Gastroesophageal sphincter (tissue), 4 donors: ENCODE results near the gene TRNP1. TPM values are rescaled to one million over a fixed set of nuclear protein-coding genes. Genes with fewer than 3 reads are reported as not detected.

Experiments used
- ATAC-seq: fragments of 150-250 bp; one replicate; pipeline ENCODE4 v1.9.1; 2016; ENCODE audit warnings: mild to moderate bottlenecking, moderate library complexity
- H3K27ac ChIP-seq, 4 donors: fragments of 200-600 bp; sonication (generic) in 3 of 4; 1 replicate in 3 of 4; 2 replicates in 1 of 4; pipeline ENCODE4 v1.5.1; 2016 to 2019
- H3K27me3 ChIP-seq: fragments of 200-600 bp; sonication (generic); one replicate; pipeline ENCODE4 v1.5.1; 2019
- H3K36me3 ChIP-seq, 2 donors: fragments of 200-600 bp; sonication (generic); one replicate each; pipeline ENCODE4 v1.5.1; 2019; ENCODE audit warnings: control low read depth in 1 of 2
- H3K4me1 ChIP-seq, 3 donors: fragments of 200-600 bp; sonication (generic); 1 replicate in 2 of 3; 2 replicates in 1 of 3; pipeline ENCODE4 v1.5.1; 2016 to 2019; ENCODE audit warnings: control low read depth in 2 of 3
- H3K4me3 ChIP-seq, 2 donors: fragments of 200-600 bp; sonication (generic); one replicate each; pipeline ENCODE4 v1.5.1; 2019; ENCODE audit warnings: mild to moderate bottlenecking in 1 of 2, moderate library complexity in 1 of 2
- H3K9me3 ChIP-seq, 3 donors: fragments of 200-600 bp; sonication (generic); one replicate each; pipeline ENCODE4 v1.5.1; 2017 to 2019; ENCODE audit warnings: control low read depth in 2 of 3
- EP300 ChIP-seq: sonication (generic); formaldehyde crosslinking; IDR thresholded peaks from one replicate; pipeline ENCODE4 v1.6.1; 2017; ENCODE audit warnings: antibody characterized with exemption, mild to moderate bottlenecking
- POLR2A ChIP-seq, 2 donors: fragments of 450-650 bp; IDR thresholded peaks; one replicate each; pipeline ENCODE4 v1.6.1; 2017; ENCODE audit warnings: antibody characterized with exemption in 2 of 2, mild to moderate bottlenecking in 2 of 2, moderate library complexity in 1 of 2
- POLR2AphosphoS5 ChIP-seq: sonication (generic); formaldehyde crosslinking; IDR thresholded peaks from one replicate; pipeline ENCODE4 v1.6.1; 2017; ENCODE audit warnings: antibody characterized with exemption
- whole genome bisulfite sequencing, 2 donors: methylation state at CpG; one replicate each; pipeline ENCODE4 v1.1.5; 2018; ENCODE audit warnings: low coverage in 1 of 2; 5-methylcytosine and 5-hydroxymethylcytosine counted together
- total RNA-seq, 4 donors: library from RNA; depleted of rRNA; stranded (reverse); fragments of >200 nt; gene quantifications; one replicate each; pipeline ENCODE4 v1.1.0, GENCODE V29; 2016
- TF ChIP-seq, protein P1 (sequence below), 4 experiments: fragments of 200-600 bp in 2 of 4; fragments of 450-650 bp in 2 of 4; sonication (generic) in 1 of 4; IDR thresholded peaks; one replicate each; pipeline ENCODE4 v1.5.1; 2017 to 2019; ENCODE audit warnings: antibody characterized with exemption in 4 of 4, mild to moderate bottlenecking in 2 of 4, moderate library complexity in 2 of 4

Gene TRNP1
- total RNA-seq, 4 donors from 2014 or later: 15.9 to 48.4 (median 38.8) TPM

DNA sequence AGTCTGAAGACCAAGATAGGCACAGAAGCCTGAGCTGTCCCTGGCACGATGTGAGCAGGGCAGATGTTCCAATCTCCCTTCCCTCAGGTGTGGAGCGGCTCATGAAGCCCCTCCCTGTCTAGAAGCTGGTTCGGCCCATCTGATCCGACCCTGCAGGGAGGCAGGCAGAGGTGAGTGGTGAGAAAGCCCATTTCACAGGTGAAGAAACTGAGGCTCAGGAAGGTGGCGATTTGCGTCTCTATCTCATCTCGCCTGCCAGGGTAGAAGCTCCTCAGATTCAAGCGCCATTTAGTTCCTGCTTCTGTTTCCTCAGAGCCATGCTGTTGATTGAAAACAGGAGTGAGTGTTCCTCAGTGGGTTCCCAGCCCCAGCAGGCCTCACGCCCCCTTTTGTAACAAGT, 36.0 kb downstream of the TRNP1 start:
- WGBS, 2 donors: 56 to 95% methylated on average over 1 to 7 of the region's 9 CpGs
- no peak overlapping the region for H3K27ac ChIP-seq
- ATAC-seq: no peak

DNA sequence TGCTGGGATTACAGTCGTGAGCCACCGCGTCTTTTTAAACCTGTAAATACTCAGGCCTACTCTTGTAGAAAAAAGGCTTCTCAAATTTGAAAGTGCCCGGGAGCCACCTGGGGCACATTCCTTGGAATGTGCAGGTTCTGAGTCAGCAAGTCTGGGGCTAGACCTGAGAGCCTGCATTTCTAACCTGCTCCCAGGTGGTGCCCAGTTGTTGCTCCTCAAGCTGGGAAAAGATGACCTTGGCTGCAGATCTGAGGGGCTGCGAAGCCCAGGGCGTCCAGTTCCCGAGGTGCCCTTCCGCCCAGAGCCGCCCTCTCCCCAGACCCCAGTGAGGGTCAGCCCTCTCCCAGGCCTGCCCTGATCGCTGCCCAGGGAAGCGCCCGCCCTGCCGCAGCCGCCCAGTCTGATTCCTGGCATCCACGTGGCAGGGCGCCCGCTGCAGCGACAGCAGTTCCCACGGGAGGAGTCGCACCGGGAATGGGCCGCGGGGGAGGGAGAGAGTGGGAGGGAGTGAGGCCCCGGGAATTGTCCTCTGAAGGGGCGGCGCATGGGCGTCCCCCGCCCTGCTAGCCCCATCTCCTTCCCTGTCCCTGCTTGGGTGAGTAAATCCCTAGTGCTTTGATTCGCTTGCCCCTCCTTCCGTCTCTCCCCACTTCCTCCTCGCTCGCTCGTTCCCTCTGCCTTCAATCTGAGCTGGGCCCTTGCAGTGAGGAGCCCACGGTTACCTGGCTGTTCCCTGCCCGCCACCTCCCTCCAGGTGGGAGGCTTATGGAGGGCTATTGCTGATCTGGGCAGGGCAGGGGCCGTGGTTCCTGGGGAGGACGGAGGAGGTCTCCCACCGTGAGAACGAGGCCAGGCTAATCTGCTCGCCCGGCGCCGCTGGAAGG, 38.0 kb downstream of the TRNP1 start:
- Histone ChIP-seq H3K9me3 (no peaks in the 10 kb centered on the region), H3K4me1 (peaks cover 0 to 37% (median 3%) of the 10 kb centered on the region in 3 donors), H3K4me3 (peak overlapping the region; percentile 2 to 45), H3K36me3 (no peaks in the 10 kb centered on the region), H3K27ac (peak overlapping the region; percentile 30 to 85 (median 80)), H3K27me3 (no peaks in the 10 kb centered on the region)
- TF ChIP-seq, protein P1, sequence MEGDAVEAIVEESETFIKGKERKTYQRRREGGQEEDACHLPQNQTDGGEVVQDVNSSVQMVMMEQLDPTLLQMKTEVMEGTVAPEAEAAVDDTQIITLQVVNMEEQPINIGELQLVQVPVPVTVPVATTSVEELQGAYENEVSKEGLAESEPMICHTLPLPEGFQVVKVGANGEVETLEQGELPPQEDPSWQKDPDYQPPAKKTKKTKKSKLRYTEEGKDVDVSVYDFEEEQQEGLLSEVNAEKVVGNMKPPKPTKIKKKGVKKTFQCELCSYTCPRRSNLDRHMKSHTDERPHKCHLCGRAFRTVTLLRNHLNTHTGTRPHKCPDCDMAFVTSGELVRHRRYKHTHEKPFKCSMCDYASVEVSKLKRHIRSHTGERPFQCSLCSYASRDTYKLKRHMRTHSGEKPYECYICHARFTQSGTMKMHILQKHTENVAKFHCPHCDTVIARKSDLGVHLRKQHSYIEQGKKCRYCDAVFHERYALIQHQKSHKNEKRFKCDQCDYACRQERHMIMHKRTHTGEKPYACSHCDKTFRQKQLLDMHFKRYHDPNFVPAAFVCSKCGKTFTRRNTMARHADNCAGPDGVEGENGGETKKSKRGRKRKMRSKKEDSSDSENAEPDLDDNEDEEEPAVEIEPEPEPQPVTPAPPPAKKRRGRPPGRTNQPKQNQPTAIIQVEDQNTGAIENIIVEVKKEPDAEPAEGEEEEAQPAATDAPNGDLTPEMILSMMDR (IDR thresholded peaks at IDR 0.05): no peak
- TF ChIP-seq POLR2A (IDR thresholded peaks at IDR 0.05) (no peak), POLR2AphosphoS5 (peak; percentile 88), EP300 (no peak)
- peak; percentile 91 for ATAC-seq
- 0% methylated on average over 1 to 4 of the region's 43 CpGs for WGBS, 2 donors

More for the DNA sequence above, 36.0 kb downstream of the TRNP1 start:
- TF ChIP-seq, protein P1 (IDR thresholded peaks at IDR 0.05): no peak
- TF ChIP-seq POLR2AphosphoS5 (no peak), EP300 (no peak), POLR2A (IDR thresholded peaks at IDR 0.05) (no peak)
- no peaks in the 10 kb centered on the region for H3K27me3 ChIP-seq
- H3K9me3 ChIP-seq: no peaks in the 10 kb centered on the region
- no peak overlapping the region for H3K4me3 ChIP-seq
- H3K36me3 ChIP-seq: no peaks in the 10 kb centered on the region
- H3K4me1 ChIP-seq: peaks cover 0 to 38% (median 3%) of the 10 kb centered on the region in 3 donors

DNA sequence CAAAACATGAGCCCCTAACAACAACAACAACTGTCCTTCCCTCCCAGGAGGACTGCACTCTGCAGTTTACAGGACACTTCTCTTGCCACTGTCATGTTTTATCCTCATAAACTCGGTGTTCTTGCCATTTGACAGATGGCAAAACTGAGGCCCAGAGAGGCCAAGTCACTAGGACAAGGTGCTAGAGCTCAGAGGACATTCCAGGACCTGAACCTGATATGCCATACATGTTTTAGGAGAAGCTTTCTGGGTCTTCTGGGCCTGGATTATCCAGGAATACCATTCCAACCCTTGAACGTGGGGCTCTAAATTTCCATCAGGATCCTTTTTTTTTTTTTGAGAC, 38.6 kb downstream of the TRNP1 start:
- H3K9me3 ChIP-seq: no peaks in the 10 kb centered on the region
- TF ChIP-seq POLR2AphosphoS5 (no peak), EP300 (no peak)
- TF ChIP-seq, protein P1 (IDR thresholded peaks at IDR 0.05): no peak
- H3K4me3 ChIP-seq: peak overlapping the region in 1 of 2 donors; percentile 45
- peak overlapping the region; percentile 30 to 85 (median 80) for H3K27ac ChIP-seq
- peaks cover 0 to 31% (median 3%) of the 10 kb centered on the region in 3 donors for H3K4me1 ChIP-seq
- no peaks in the 10 kb centered on the region for H3K27me3 ChIP-seq
- ATAC-seq: no peak
- no peaks in the 10 kb centered on the region for H3K36me3 ChIP-seq
- 70 to 100% methylated on average over 2 of the region's 2 CpGs for WGBS, 2 donors

DNA sequence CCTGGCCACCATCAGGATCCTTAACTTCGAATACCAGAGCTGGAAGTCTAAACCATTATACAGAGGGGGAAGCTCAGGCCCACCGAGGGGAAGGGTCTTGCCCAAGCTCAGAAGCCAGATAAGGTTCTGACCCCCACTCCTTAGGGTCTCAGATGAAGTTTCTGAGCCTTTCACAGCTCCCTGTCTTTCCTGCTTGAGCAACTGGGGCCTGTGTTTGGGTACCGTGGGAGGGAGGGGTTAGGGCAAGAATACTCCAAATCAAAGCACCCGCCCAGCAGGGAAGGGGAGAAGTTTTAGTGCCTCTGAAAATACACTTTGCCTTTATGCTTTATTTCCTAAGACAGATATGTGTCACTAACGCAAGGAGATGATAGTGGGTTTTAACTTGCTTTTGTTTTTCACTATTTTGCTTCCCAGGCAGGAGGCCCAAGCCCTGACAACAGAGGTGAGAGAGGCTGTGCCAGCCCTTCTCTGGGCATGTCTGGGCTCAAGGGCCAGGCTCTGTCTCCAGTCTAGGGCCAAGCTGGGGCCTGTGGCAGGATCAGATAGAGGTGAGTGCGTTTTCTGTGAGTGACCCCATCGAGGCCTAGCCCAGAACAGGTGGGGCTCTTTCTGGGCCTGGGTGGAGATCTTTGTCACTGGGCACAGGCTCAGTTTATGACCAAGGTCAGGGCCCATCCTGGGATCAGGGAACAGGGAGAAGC, 39.7 kb downstream of the TRNP1 start:
- 74 to 100% methylated on average over 2 to 6 of the region's 7 CpGs for WGBS, 2 donors
- no peaks in the 10 kb centered on the region for H3K27me3 ChIP-seq
- H3K36me3 ChIP-seq: no peaks in the 10 kb centered on the region
- H3K4me1 ChIP-seq: peaks cover 0 to 20% (median 0%) of the 10 kb centered on the region in 3 donors
- peak overlapping the region in 3 of 4 donors; percentile 18 to 58 (median 50) for H3K27ac ChIP-seq
- TF ChIP-seq POLR2A (IDR thresholded peaks at IDR 0.05): no peak
- no peak for TF ChIP-seq POLR2AphosphoS5
- no peak for TF ChIP-seq EP300
- TF ChIP-seq, protein P1 (IDR thresholded peaks at IDR 0.05): no peak
- no peak for ATAC-seq
- no peaks in the 10 kb centered on the region for H3K9me3 ChIP-seq
- H3K4me3 ChIP-seq: no peak overlapping the region
